ENCODE results near the gene SCO2.

The SCO2 gene

DNA sequence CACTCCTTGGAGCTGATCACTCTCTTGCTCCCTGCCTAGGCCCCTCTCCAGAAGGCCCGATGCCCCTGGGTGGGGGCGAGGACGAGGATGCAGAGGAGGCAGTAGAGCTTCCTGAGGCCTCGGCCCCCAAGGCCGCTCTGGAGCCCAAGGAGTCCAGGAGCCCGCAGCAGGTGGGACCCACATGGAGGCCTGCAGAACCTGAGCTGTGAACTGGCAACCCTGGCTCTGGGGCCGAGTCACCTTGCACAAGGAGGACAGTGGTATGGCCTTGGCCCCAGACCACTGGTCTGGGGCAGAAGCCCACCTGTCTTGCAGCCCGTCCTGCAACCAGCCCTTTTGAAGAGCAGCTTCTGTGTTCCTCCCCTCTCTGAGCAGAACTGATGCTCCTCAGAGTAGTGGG is 6.2 kb downstream of the SCO2 start:
- ATAC-seq (replicated peaks; ENCODE audit: extremely low read depth, poor library complexity, severe bottlenecking) = no peak
- Mint-ChIP-seq H3K27ac (ENCODE audit: low read depth) (no peak overlapping the region), H3K9me3 (no peaks in the 10 kb centered on the region), H3K4me1 (peaks cover 12% of the 10 kb centered on the region), H3K36me3 (ENCODE audit: insufficient read depth) (peaks cover 49% of the 10 kb centered on the region), H3K27me3 (no peaks in the 10 kb centered on the region), H3K4me3 (no peak overlapping the region)
- DNase-seq (ENCODE audit: low spot score in 2 of 2) = no peak

DNA sequence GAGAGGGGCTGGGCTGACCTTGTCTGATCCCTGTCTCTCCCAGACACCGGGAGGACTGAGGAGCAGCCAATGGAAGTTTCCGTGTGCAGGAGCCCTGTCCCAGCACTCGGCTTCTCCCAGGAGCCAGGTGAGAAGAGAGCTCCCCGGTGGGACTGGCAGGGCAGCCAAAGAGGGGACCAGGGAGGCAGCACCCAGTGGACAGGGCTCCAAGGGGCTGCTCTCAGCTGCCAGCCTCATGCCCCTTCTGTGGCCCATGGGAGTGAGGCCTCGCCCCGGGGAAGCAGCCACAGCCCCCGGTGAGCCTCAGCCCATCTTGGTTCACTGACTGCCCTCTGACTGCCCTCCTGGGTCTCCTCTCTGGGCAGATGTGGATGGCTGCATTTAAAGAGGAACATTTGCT is 6.8 kb downstream of the SCO2 start:
- no peak overlapping the region for H3K27ac Mint-ChIP-seq (ENCODE audit: low read depth)
- no peak for ATAC-seq (replicated peaks; ENCODE audit: extremely low read depth, poor library complexity, severe bottlenecking)
- peaks cover 44% of the 10 kb centered on the region for H3K36me3 Mint-ChIP-seq (ENCODE audit: insufficient read depth)
- peaks cover 11% of the 10 kb centered on the region for H3K4me1 Mint-ChIP-seq
- no peak for DNase-seq (ENCODE audit: low spot score in 2 of 2)
- no peaks in the 10 kb centered on the region for H3K27me3 Mint-ChIP-seq
- no peak overlapping the region for H3K4me3 Mint-ChIP-seq
- H3K9me3 Mint-ChIP-seq = no peaks in the 10 kb centered on the region

DNA sequence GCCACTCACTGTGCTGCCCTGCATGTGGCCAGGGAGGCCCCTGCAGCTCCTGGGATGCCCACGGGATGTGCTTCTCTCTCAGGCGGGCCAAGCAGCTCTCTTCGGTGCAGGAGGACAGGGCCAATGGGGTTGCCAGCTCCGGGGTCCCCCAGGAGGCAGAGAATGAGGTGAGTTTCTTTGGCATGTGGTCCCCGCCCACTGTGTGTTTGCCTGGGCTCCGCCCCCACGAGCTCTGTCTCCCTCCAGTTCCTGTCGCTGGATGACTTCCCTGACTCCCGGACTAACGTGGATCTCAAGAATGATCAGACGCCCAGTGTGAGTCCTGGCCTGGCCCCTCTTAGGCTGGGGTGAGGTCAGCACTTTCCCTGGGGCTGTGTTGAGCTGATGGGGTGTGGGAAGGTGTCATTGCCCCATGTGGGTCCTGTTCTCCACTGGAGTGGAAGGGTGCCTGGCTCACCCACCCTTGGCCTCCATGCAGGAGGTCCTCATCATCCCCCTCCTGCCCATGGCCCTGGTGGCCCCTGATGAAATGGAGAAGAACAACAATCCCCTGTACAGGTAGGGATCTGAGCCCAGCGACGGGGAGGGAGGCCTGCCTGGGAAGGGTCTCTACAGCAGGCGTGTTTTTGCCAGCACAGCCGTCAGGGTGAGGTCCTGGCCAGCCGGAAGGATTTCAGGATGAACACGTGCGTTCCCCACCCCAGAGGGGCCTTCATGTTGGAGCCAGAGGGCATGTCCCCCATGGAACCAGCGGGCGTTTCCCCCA is 7.7 kb downstream of the SCO2 start:
- Mint-ChIP-seq H3K9me3 (no peaks in the 10 kb centered on the region), H3K27ac (ENCODE audit: low read depth) (no peak overlapping the region), H3K4me3 (no peak overlapping the region), H3K27me3 (no peaks in the 10 kb centered on the region), H3K4me1 (peaks cover 7% of the 10 kb centered on the region), H3K36me3 (ENCODE audit: insufficient read depth) (peaks cover 38% of the 10 kb centered on the region)
- no peak for DNase-seq (ENCODE audit: low spot score in 2 of 2)
- ATAC-seq (replicated peaks; ENCODE audit: extremely low read depth, poor library complexity, severe bottlenecking) = no peak

DNA sequence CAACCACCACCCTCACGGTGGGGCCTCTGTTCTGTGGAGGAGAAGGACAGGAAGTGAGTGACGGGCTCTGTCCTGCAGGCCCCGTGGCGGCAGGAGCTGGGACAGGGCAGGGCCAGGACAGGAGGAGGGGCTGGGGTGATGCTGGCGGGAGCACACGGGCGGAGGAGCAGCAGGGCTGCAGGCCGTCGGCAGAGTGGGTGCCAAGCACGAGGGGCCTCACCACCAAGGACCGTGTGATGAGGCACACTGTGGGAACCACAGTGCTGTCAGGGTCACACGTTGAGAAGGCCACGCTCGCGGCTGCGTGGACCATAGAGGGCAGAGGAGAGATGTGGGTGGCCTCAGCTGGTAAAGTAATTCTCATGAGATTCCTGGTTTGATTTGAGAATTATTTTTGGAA is 8.5 kb downstream of the SCO2 start:
- Mint-ChIP-seq H3K9me3 (no peaks in the 10 kb centered on the region), H3K27me3 (no peaks in the 10 kb centered on the region), H3K4me3 (no peak overlapping the region), H3K4me1 (peaks cover 7% of the 10 kb centered on the region), H3K36me3 (ENCODE audit: insufficient read depth) (peaks cover 36% of the 10 kb centered on the region), H3K27ac (ENCODE audit: low read depth) (no peak overlapping the region)
- ATAC-seq (replicated peaks; ENCODE audit: extremely low read depth, poor library complexity, severe bottlenecking) = no peak
- no peak for DNase-seq (ENCODE audit: low spot score in 2 of 2)

DNA sequence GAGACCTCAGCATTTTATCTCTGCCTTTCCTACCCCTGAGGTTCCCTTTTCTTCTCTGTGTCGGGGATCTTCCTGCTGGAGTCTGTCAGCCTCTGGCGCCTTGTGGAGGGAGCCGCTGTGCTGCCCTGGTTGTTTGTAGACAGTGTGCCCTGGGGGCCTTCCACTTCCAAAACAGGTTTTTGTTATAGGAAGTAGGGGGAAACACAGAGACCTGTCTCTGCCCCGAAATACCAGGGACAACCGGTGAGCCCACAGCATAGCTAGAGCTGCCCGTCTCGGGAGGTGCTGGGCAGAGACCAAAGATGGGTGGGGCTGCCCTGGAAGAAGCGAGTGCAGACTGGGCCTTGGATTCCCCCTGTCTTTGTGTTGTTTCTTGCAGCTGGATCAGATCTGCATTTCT is 9.3 kb downstream of the SCO2 start:
- DNase-seq (ENCODE audit: low spot score in 2 of 2) (no peak), ATAC-seq (replicated peaks; ENCODE audit: extremely low read depth, poor library complexity, severe bottlenecking) (no peak)
- H3K27me3 Mint-ChIP-seq = no peaks in the 10 kb centered on the region
- H3K4me3 Mint-ChIP-seq = no peak overlapping the region
- peaks cover 7% of the 10 kb centered on the region for H3K4me1 Mint-ChIP-seq
- no peak overlapping the region for H3K27ac Mint-ChIP-seq (ENCODE audit: low read depth)
- peaks cover 38% of the 10 kb centered on the region for H3K36me3 Mint-ChIP-seq (ENCODE audit: insufficient read depth)
- H3K9me3 Mint-ChIP-seq = no peaks in the 10 kb centered on the region

DNA sequence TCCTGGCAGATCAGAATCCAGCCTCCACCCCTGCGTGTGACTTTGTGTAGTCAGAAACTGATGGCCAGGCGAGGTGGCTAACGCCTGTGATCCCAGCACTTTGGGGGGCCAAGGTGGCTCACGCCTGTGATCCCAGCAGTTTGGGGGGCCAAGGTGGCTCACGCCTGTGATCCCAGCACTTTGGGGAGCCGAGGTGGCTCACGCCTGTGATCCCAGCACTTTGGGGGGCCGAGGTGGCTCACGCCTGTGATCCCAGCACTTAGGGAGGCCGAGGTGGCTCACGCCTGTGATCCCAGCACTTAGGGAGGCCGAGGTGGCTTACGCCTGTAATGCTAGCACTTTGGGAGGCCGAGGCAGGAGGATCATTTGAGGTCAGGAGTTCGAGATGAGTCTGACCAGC is 12.2 kb downstream of the SCO2 start:
- H3K36me3 Mint-ChIP-seq (ENCODE audit: insufficient read depth) = peaks cover 25% of the 10 kb centered on the region
- no peak for ATAC-seq (replicated peaks; ENCODE audit: extremely low read depth, poor library complexity, severe bottlenecking)
- H3K27ac Mint-ChIP-seq (ENCODE audit: low read depth) = no peak overlapping the region

DNA sequence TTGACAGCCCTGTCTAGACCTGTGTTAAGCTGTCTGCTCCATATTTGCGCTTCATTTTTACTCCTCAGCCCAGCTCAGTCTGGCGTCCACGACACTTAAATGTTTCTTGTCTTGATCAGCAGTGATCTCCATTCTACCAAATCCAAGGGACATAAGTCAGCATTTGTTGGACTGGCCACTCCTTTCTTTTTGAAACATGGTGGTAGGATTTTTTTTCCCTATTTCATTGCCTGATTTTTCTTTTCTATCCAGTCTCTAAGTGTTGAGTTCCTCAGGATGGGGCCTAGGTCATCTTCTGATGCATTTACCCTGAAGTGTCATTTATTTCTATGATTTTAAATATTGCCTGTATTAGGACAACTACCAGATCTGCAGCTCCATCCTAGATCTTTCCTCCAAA is 16.5 kb downstream of the SCO2 start:
- DNase-seq (ENCODE audit: low spot score in 2 of 2) (no peak), ATAC-seq (replicated peaks; ENCODE audit: extremely low read depth, poor library complexity, severe bottlenecking) (no peak)
- peak overlapping the region; percentile 94 for H3K4me3 Mint-ChIP-seq
- no peaks in the 10 kb centered on the region for H3K9me3 Mint-ChIP-seq
- H3K36me3 Mint-ChIP-seq (ENCODE audit: insufficient read depth) = peaks cover 13% of the 10 kb centered on the region
- H3K27me3 Mint-ChIP-seq = no peaks in the 10 kb centered on the region
- peak overlapping the region; percentile 88 for H3K27ac Mint-ChIP-seq (ENCODE audit: low read depth)
- H3K4me1 Mint-ChIP-seq = peaks cover 24% of the 10 kb centered on the region

More for the DNA sequence above, 12.2 kb downstream of the SCO2 start:
- Mint-ChIP-seq H3K4me1 (peaks cover 23% of the 10 kb centered on the region), H3K4me3 (no peak overlapping the region), H3K27me3 (no peaks in the 10 kb centered on the region), H3K9me3 (no peaks in the 10 kb centered on the region)
- no peak for DNase-seq (ENCODE audit: low spot score in 2 of 2)

DNA sequence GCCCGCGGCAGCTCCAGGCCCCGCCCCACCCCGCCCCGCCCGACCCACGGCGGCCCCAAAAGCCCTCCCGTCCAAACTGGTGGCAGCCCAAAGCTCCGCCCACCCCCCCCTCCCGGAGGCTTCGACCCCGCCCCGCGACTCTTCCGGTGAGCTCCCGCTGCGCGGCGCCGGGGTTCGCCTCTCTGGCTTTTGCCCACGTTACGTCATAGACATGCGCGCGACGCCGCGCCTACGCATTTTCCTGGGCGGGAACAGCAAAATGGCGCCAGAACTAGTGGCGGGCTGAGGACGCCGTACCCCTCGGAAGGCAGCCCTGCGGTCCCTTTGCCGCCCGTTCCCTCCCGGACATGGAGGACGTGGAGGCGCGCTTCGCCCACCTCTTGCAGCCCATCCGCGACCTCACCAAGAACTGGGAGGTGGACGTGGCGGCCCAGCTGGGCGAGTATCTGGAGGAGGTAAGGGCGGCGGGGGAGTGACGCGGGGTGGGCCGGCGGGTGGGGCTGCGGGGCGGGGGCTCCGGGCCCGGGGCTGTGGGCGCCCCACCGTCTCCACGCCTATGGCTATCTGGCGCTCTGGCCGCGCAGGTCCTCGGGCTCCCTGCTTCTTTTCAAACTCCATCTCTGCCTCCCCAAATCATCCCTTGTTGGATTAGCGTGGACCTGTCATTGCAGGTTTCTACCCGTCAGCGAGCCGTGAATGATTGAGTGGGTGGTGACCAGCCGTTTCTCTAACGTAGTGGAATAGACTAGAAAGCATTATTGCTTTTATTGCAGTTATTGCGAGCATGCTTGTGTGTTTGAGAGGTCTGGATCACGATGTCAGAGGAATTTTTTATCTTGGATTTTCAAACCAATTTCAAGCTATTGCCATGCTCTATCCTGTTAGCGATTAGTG is 17.2 kb downstream of the SCO2 start, which contains the start of gene NCAPH2:
Gene NCAPH2, plus strand, starts transcription at position 234 of the 894 bp plus-strand sequence. Its CDS starts 114 bp downstream, at position 348.
- Mint-ChIP-seq H3K4me1 (peaks cover 24% of the 10 kb centered on the region), H3K9me3 (no peaks in the 10 kb centered on the region), H3K36me3 (ENCODE audit: insufficient read depth) (peaks cover 13% of the 10 kb centered on the region), H3K27ac (ENCODE audit: low read depth) (peak within 1 kb of the TSS; percentile 88), H3K27me3 (no peaks in the 10 kb centered on the region), H3K4me3 (peak within 1 kb of the TSS; percentile 94)
- DNase-seq (ENCODE audit: low spot score in 2 of 2) = peak; percentile 93 to 96
- peak; percentile 75 for ATAC-seq (replicated peaks; ENCODE audit: extremely low read depth, poor library complexity, severe bottlenecking)

DNA sequence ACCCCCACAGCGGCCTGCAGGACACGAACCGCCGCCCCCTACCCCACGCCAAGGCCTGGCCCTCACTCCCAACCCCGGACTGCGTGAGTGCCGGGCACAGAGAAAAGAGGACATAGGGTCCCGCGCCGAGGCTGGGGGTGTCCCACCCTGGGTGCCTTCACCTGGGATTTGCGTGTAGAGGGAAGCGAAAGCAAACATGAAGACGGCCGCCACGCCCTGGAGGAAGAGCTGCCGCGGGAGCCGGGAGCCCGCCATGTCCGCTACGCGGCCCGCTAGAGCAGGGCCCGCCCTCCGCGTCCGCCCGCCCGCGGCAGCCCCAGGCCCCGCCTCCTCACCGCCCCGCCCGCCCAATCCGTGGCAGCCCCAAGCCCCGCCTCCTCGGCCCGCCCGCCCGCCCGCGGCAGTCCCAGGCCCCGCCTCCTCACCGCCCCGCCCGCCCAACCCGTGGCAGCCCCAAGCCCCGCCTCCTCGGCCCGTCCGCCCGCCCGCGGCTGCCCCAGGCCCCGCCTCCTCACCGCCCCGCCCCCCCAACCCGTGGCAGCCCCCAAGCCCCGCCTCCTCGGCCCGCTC is 17.9 kb downstream of the SCO2 start, which contains the start of gene LMF2:
Gene LMF2, minus strand, starts transcription at position 282 of the 570 bp plus-strand sequence. Its CDS starts 27 bp downstream, at position 255.
- Mint-ChIP-seq H3K4me3 (peak within 1 kb of the TSS; percentile 94), H3K9me3 (no peaks in the 10 kb centered on the region), H3K27me3 (no peaks in the 10 kb centered on the region), H3K27ac (ENCODE audit: low read depth) (peak within 1 kb of the TSS; percentile 88), H3K4me1 (peaks cover 24% of the 10 kb centered on the region), H3K36me3 (ENCODE audit: insufficient read depth) (peaks cover 15% of the 10 kb centered on the region)
- ATAC-seq (replicated peaks; ENCODE audit: extremely low read depth, poor library complexity, severe bottlenecking) (peak; percentile 74), DNase-seq (ENCODE audit: low spot score in 2 of 2) (peak; percentile 80 to 89)

DNA sequence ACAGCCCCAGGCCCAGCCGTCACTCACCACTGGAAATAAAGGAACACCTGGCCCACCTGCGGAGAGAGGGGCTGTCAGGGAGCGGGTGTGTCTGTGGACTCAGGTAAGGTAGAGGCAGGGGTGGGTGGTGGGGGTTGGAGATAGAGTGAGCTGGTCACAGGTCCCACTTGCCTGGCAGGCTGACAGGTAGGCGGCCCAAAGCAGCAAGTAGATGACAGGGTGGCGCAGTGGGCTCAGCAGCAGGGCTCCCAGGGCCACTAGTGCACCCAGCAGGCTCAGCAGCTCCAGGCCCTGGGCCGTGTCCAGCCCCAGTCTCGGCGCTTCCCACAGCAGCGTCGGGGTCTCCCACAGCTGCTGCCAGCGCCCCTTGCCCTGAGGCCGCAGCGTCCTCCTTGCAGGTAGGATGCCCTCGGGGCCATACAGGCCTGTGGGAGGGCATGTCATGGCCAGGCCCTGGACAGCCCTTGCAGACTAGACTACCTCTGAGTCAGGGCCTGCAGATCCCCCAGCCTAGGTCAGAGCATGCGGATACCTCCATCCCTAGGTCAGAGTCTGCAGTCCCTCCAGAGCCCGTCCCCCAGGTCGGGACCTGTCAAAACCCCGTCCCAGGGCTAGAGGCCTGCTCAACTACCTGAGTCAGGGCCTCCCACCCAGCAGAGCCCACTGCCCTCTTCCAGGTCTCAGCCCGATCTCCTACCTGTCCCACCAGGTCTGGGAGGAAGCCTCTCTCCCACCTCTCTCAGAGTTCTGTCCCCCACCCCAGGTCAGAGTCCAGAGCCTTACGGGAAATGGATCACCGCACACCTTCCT is 18.6 kb downstream of the SCO2 start:
- DNase-seq (ENCODE audit: low spot score in 2 of 2) = no peak
- peak overlapping the region; percentile 94 for H3K4me3 Mint-ChIP-seq
- peaks cover 24% of the 10 kb centered on the region for H3K4me1 Mint-ChIP-seq
- H3K27ac Mint-ChIP-seq (ENCODE audit: low read depth) = peak overlapping the region; percentile 79
- peaks cover 17% of the 10 kb centered on the region for H3K36me3 Mint-ChIP-seq (ENCODE audit: insufficient read depth)
- H3K27me3 Mint-ChIP-seq = no peaks in the 10 kb centered on the region
- no peaks in the 10 kb centered on the region for H3K9me3 Mint-ChIP-seq
- ATAC-seq (replicated peaks; ENCODE audit: extremely low read depth, poor library complexity, severe bottlenecking) = no peak

DNA sequence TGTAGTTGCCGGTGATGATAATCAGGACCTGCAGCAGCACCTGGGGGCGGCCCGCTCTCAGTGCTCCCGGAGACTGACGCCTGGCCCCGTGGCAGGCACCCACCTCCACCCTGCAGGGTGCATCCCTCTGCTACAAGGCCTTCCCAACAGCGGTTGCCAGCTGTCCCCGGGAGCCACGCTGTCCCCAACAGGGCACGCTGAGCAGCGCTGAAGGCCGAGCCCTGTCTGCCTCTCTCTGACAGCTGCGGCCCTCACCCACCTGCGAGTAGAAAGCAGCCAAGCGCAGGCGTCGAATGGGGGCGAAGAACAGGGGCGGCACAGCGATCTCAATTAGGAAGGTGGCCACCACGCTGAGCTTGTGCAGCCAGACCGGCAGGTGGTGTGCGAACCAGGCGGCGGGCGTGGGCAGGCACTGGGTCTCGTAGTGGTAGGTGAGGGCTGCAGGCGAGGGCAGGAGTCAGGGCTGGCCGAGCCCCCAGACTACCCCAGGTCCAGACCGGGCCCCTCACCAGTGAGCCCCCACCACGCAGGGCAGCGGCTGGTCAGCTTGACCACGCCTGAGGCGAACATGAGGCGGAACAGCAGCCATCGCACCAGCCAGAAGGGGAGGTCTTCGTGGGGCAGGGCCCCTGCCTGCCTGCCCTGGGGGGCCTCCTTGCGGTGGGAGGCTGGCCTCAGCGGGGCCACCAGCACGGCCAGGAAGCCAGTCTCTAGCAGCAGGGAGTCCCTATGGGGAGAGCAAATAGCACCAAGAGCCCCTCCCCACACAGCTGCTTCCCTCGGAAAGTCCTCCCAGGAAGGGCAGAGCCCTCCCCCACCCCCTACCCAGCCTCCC is 19.4 kb downstream of the SCO2 start:
- Mint-ChIP-seq H3K4me3 (peak overlapping the region; percentile 94), H3K27me3 (no peaks in the 10 kb centered on the region), H3K36me3 (ENCODE audit: insufficient read depth) (peaks cover 14% of the 10 kb centered on the region), H3K9me3 (no peaks in the 10 kb centered on the region), H3K4me1 (peaks cover 24% of the 10 kb centered on the region), H3K27ac (ENCODE audit: low read depth) (no peak overlapping the region)
- DNase-seq (ENCODE audit: low spot score in 2 of 2) = no peak
- no peak for ATAC-seq (replicated peaks; ENCODE audit: extremely low read depth, poor library complexity, severe bottlenecking)

Data from central memory CD8-positive, alpha-beta T cell (primary cell).